GM12891 (cell line): ENCODE data around the gene GALNT18.
A peak's percentile ranks its signal among the peaks of the same experiment; 100 is the strongest.

Experiments
- DNase-seq: peaks from one replicate; pipeline ENCODE4 v3.0.0; 2011; ENCODE audit warnings: low spot score; ENCODE audit not compliant: insufficient read length
- FAIRE-seq: peaks from 2 replicates; lab custom pipeline; 2011; peaks lifted over from hg19 to GRCh38; lab: Jason Lieb, UNC
- PAX5 ChIP-seq: IDR thresholded peaks from 2 replicates; pipeline ENCODE4 v1.6.1; 2011; ENCODE audit warnings: low read length, moderate library complexity, mild to moderate bottlenecking; ENCODE audit not compliant: insufficient read depth, severe bottlenecking
- POLR2A ChIP-seq: IDR thresholded peaks from 2 replicates; pipeline ENCODE4 v1.6.1; 2011; ENCODE audit warnings: low read depth, low read length, control low read depth
- POLR2AphosphoS5 ChIP-seq: IDR thresholded peaks from 2 replicates; pipeline ENCODE4 v1.6.1; 2011; ENCODE audit warnings: low read depth, low read length, control low read depth
- POU2F2 ChIP-seq: IDR thresholded peaks from 2 replicates; pipeline ENCODE4 v1.6.1; 2011; ENCODE audit warnings: low read depth, mild to moderate bottlenecking, control low read depth, low read length, moderate library complexity
- SPI1 ChIP-seq: IDR thresholded peaks from 2 replicates; pipeline ENCODE4 v1.6.1; 2011; ENCODE audit warnings: low read depth, low read length, control low read depth
- TAF1 ChIP-seq: IDR thresholded peaks from 2 replicates; pipeline ENCODE4 v1.6.1; 2011; ENCODE audit warnings: low read depth, low read length, control low read depth

Gene GALNT18

GRCh38 chr11:11628651-11629050 lies 6.8 kb upstream of the GALNT18 start:
- FAIRE-seq (no peak), DNase-seq (no peak)
- no peak for TF ChIP-seq TAF1
- no peak for TF ChIP-seq POLR2A
- TF ChIP-seq SPI1, result no peak
- TF ChIP-seq POU2F2, result no peak
- TF ChIP-seq PAX5, result no peak
- TF ChIP-seq POLR2AphosphoS5, result no peak

- DNase-seq, result no peak
These were observed 4.3 kb upstream of the GALNT18 start for GRCh38 chr11:11626128-11626527.

GRCh38 chr11:11624926-11625325 lies 3.1 kb upstream of the GALNT18 start:
- DNase-seq (no peak), FAIRE-seq (no peak)
- TF ChIP-seq PAX5, result no peak

More at GRCh38 chr11:11626128-11626527, 4.3 kb upstream of the GALNT18 start:
- TF ChIP-seq POU2F2, result no peak
- no peak for TF ChIP-seq PAX5
- TF ChIP-seq POLR2AphosphoS5, result no peak
- TF ChIP-seq POLR2A, result no peak
- no peak for TF ChIP-seq TAF1
- no peak for TF ChIP-seq SPI1
- FAIRE-seq, result no peak

- TF ChIP-seq SPI1 (no peak), TAF1 (no peak), POU2F2 (no peak), PAX5 (no peak), POLR2AphosphoS5 (no peak), POLR2A (no peak)
- DNase-seq (no peak), FAIRE-seq (no peak)
These were observed 2.4 kb upstream of the GALNT18 start for GRCh38 chr11:11624204-11624603.

DNA sequence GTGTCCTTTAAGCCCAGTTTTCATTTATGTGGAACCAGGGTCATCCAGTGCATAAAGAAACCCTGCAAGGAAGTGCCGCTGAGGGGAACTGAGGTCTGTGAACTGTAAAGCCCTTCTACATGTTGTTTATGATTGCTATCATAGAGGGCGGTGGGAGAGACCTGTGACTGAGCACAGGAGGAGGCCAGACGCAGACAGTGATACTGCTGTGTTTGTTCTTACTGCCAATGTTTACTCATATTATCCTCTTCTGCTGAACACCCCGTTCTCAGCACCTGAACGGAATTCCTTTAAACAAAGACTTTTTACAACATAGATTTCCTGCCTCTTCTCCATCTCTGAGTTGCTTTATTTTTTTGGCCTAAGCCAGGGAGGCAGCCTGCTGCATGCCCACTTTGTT lies 967 bp upstream of the GALNT18 start:
- FAIRE-seq, result no peak
- TF ChIP-seq POLR2A, result no peak
- TF ChIP-seq POU2F2, result no peak
- no peak for TF ChIP-seq TAF1
- TF ChIP-seq SPI1, result no peak
- no peak for TF ChIP-seq PAX5
- TF ChIP-seq POLR2AphosphoS5, result no peak

GRCh38 chr11:11622340-11622706 lies 518 bp upstream of the GALNT18 start:
- DNase-seq, result no peak
- FAIRE-seq, result no peak
- no peak for TF ChIP-seq SPI1
- no peak for TF ChIP-seq POLR2AphosphoS5
- no peak for TF ChIP-seq POU2F2
- TF ChIP-seq PAX5, result no peak
- TF ChIP-seq TAF1, result no peak
- TF ChIP-seq POLR2A, result no peak

More for the DNA sequence above, 967 bp upstream of the GALNT18 start:
- DNase-seq, result no peak

DNA sequence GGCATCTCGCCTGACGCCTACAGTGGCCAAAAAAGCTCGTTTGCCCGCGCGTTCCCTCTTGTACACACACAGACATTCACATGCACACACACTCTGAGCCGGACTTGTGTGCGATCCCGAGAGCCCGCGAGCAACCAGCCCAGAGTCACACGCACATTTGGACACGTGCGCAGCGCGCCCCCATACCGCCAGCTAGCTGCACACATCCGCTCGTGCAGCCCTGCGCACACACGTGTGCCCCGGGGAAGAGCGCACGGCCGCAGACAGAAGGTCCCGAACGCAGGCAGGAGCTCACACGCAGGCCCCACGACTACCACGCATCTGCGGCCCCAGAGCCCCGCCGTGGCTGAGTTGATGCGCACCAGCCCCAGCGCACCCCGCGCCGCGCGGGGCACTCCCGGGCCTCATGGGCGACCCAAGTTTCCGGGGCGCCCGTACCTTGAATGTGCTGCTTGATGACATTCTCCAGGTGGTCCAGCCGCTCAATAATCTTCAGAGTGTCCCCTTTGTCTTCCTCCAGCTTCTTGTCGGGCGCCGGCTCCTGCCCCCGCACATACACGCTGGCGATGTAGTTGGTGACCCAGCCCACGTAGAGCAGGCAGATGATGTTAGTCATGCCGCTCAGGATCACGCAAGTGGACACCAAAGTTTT lies 758 bp downstream of the GALNT18 start:
- DNase-seq, result peak; percentile 14
- peak; percentile 62 for FAIRE-seq
- TF ChIP-seq POLR2A, result no peak
- TF ChIP-seq PAX5, result no peak
- TF ChIP-seq POU2F2, result no peak
- no peak for TF ChIP-seq TAF1
- no peak for TF ChIP-seq SPI1
- no peak for TF ChIP-seq POLR2AphosphoS5

GRCh38 chr11:11620173-11620920 lies 1.5 kb downstream of the GALNT18 start:
- DNase-seq, result peak; percentile 11
- TF ChIP-seq SPI1 (no peak), TAF1 (no peak), POLR2AphosphoS5 (no peak), POU2F2 (no peak), PAX5 (no peak), POLR2A (no peak)
- no peak for FAIRE-seq

- no peak for FAIRE-seq
- no peak for TF ChIP-seq TAF1
- TF ChIP-seq POLR2A, result no peak
- TF ChIP-seq PAX5, result no peak
- no peak for TF ChIP-seq POLR2AphosphoS5
- TF ChIP-seq SPI1, result no peak
- TF ChIP-seq POU2F2, result no peak
- DNase-seq, result no peak
These were observed 2.8 kb downstream of the GALNT18 start for GRCh38 chr11:11618973-11619435.
